Measurements from ENCODE around the gene TET3. TPM values are rescaled to one million over a fixed set of nuclear protein-coding genes. Genes with fewer than 3 reads are reported as not detected.

TET3 gene
- total RNA-seq, 2 donors from 2014 or later = 20.3 to 22.5 TPM

GRCh38 chr2:74026687-74027241 lies 42.1 kb downstream of the TET3 start:
- DNase-seq (no peak), ATAC-seq (no peak)
- no peaks in the 10 kb centered on the region for H3K36me3 Mint-ChIP-seq (ENCODE audit: low read depth)
- peaks cover 31% of the 10 kb centered on the region for H3K4me1 Mint-ChIP-seq
- no peak overlapping the region for H3K27ac Mint-ChIP-seq
- no peaks in the 10 kb centered on the region for H3K9me3 ChIP-seq (ENCODE audit: control insufficient read depth, low read length, poor library complexity, severe bottlenecking)
- H3K4me3 Mint-ChIP-seq = peak overlapping the region; percentile 80
- no peaks in the 10 kb centered on the region for H3K27me3 Mint-ChIP-seq

GRCh38 chr2:74027496-74027895 lies 42.8 kb downstream of the TET3 start:
- Mint-ChIP-seq H3K27ac (no peak overlapping the region), H3K27me3 (no peaks in the 10 kb centered on the region), H3K4me1 (peaks cover 35% of the 10 kb centered on the region), H3K4me3 (no peak overlapping the region), H3K36me3 (ENCODE audit: low read depth) (no peaks in the 10 kb centered on the region)
- H3K9me3 ChIP-seq (ENCODE audit: control insufficient read depth, low read length, poor library complexity, severe bottlenecking) = no peaks in the 10 kb centered on the region
- ATAC-seq = no peak
- DNase-seq = no peak

GRCh38 chr2:74028290-74028689 lies 43.6 kb downstream of the TET3 start:
- Mint-ChIP-seq H3K36me3 (ENCODE audit: low read depth) (no peaks in the 10 kb centered on the region), H3K27me3 (no peaks in the 10 kb centered on the region), H3K4me3 (no peak overlapping the region), H3K27ac (no peak overlapping the region), H3K4me1 (peaks cover 38% of the 10 kb centered on the region)
- no peak for ATAC-seq
- no peak for DNase-seq
- no peaks in the 10 kb centered on the region for H3K9me3 ChIP-seq (ENCODE audit: control insufficient read depth, low read length, poor library complexity, severe bottlenecking)

GRCh38 chr2:74028741-74029140 lies 44.0 kb downstream of the TET3 start:
- Mint-ChIP-seq H3K36me3 (ENCODE audit: low read depth) (no peaks in the 10 kb centered on the region), H3K4me1 (peaks cover 38% of the 10 kb centered on the region), H3K27me3 (no peaks in the 10 kb centered on the region), H3K27ac (no peak overlapping the region), H3K4me3 (no peak overlapping the region)
- no peaks in the 10 kb centered on the region for H3K9me3 ChIP-seq (ENCODE audit: control insufficient read depth, low read length, poor library complexity, severe bottlenecking)
- no peak for ATAC-seq
- no peak for DNase-seq

GRCh38 chr2:74029714-74030397 lies 45.1 kb downstream of the TET3 start:
- H3K9me3 ChIP-seq (ENCODE audit: control insufficient read depth, low read length, poor library complexity, severe bottlenecking) = no peaks in the 10 kb centered on the region
- peaks cover 44% of the 10 kb centered on the region for H3K4me1 Mint-ChIP-seq
- ATAC-seq = no peak
- H3K36me3 Mint-ChIP-seq (ENCODE audit: low read depth) = no peaks in the 10 kb centered on the region
- H3K4me3 Mint-ChIP-seq = no peak overlapping the region
- H3K27ac Mint-ChIP-seq = peak overlapping the region; percentile 96
- no peak for DNase-seq
- H3K27me3 Mint-ChIP-seq = no peaks in the 10 kb centered on the region

GRCh38 chr2:74031221-74031620 lies 46.5 kb downstream of the TET3 start:
- no peaks in the 10 kb centered on the region for H3K27me3 Mint-ChIP-seq
- no peak for ATAC-seq
- H3K36me3 Mint-ChIP-seq (ENCODE audit: low read depth) = no peaks in the 10 kb centered on the region
- H3K27ac Mint-ChIP-seq = peak overlapping the region; percentile 96
- no peaks in the 10 kb centered on the region for H3K9me3 ChIP-seq (ENCODE audit: control insufficient read depth, low read length, poor library complexity, severe bottlenecking)
- DNase-seq = no peak
- peaks cover 46% of the 10 kb centered on the region for H3K4me1 Mint-ChIP-seq
- peak overlapping the region; percentile 89 for H3K4me3 Mint-ChIP-seq

- ATAC-seq = no peak
- H3K36me3 Mint-ChIP-seq (ENCODE audit: low read depth) = no peaks in the 10 kb centered on the region
- H3K9me3 ChIP-seq (ENCODE audit: control insufficient read depth, low read length, poor library complexity, severe bottlenecking) = no peaks in the 10 kb centered on the region
- H3K4me1 Mint-ChIP-seq = peaks cover 48% of the 10 kb centered on the region
- H3K27me3 Mint-ChIP-seq = no peaks in the 10 kb centered on the region
- H3K4me3 Mint-ChIP-seq = peak overlapping the region; percentile 98
- peak overlapping the region; percentile 96 for H3K27ac Mint-ChIP-seq
- no peak for DNase-seq
Measured at GRCh38 chr2:74031959-74032287, 47.2 kb downstream of the TET3 start.

GRCh38 chr2:74033375-74033774 lies 48.7 kb downstream of the TET3 start:
- Mint-ChIP-seq H3K4me3 (peak overlapping the region; percentile 98), H3K36me3 (ENCODE audit: low read depth) (no peaks in the 10 kb centered on the region), H3K4me1 (peaks cover 60% of the 10 kb centered on the region), H3K27me3 (no peaks in the 10 kb centered on the region), H3K27ac (peak overlapping the region; percentile 96)
- ATAC-seq = no peak
- DNase-seq = no peak
- H3K9me3 ChIP-seq (ENCODE audit: control insufficient read depth, low read length, poor library complexity, severe bottlenecking) = no peaks in the 10 kb centered on the region

Other genes with a start within 250 kb of the TET3 start
- gene TPRKB, start 247.6 kb upstream of the TET3 start, total RNA-seq = 10 to 100 TPM; 16.0 to 21.0 TPM
- gene DUSP11, start 204.8 kb upstream of the TET3 start, total RNA-seq = 10 to 100 TPM; 35.6 to 44.9 TPM
- gene C2orf78, start 200.7 kb upstream of the TET3 start, total RNA-seq = not detected
- gene STAMBP, start 155.9 kb upstream of the TET3 start, total RNA-seq = 10 to 100 TPM; 22.1 to 25.3 TPM
- not detected for gene ACTG2, start 91.9 kb upstream of the TET3 start, total RNA-seq
- 10 to 100 TPM; 34.2 to 39.7 TPM for gene DGUOK, start 58.0 kb upstream of the TET3 start, total RNA-seq
- 10 to 100 TPM; 15.5 to 23.3 TPM for gene BOLA3, start 163.0 kb downstream of the TET3 start, total RNA-seq
- gene MOB1A, start 194.0 kb downstream of the TET3 start, total RNA-seq = 100 to 1,000 TPM; 138 to 183 TPM
- 10 to 100 TPM; 30.8 to 47.5 TPM for gene MTHFD2, start 213.7 kb downstream of the TET3 start, total RNA-seq